ENCODE measurements around the gene TALDO1.

DNA sequence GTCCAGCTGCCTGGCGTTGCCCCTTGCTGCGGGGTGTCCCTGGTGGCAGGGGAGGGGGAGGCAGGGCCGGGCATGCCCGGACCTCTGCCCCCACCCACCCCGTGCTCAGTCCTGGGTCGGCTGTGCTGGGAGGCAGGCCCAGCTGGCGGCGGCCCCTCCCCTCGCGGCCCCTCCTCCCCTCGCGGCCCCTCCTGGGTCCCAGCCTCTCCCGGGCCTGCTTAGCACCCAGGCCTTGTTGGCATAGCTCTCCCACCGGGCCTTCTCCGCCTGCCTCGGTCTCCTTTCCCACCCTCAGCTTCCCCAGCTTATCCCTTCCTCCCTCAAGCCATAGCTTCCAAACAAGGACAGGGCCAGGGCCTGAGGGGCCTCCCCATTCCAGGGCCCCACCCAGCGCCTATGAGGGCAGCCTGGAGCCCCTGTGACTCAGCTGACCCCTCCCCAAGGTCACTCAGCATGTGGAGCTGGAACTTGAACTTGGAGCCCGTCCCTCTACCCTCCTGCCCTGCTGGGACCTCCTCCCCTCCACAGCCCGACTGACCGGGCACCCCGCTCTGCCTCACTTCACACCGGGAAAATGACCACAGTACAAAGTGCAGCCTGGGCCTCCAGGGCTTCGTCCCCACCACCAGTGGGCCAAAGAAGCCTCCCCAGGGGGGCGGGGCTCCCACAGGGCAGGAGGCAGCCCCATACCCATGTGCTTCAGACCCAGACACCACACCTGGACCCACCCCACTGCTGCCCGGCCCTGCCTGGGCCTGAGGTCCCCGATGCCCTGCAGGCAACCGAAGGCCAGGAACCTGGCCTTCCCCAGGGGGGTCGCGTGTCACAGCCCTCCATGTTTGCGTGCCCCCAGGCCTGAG lies 40.1 kb upstream of the TALDO1 start:
- TF ChIP-seq CTCF (conservative IDR thresholded peaks at IDR 0.05) (no peak), EZH2 (IDR thresholded peaks at IDR 0.05; ENCODE audit: low read depth) (no peak)

Measured in PC-9 (cell line).